ENCODE results near the gene TNFRSF14.

Gene TNFRSF14

GRCh38 chr1:2523191-2523890 lies 32.8 kb upstream of the TNFRSF14 start:
- ChIA-PET CTCF (no interaction called here), POLR2A (interaction anchor here (8.5 kb wide), 1 partner anchor 22 kb away, joined by 74 read pairs; no protein-coding TSS in a partner anchor)
- no peak for TF ChIP-seq CTBP1 (IDR thresholded peaks at IDR 0.05; ENCODE audit: borderline replicate concordance)
- TF ChIP-seq HDGF (IDR thresholded peaks at IDR 0.05; ENCODE audit: borderline replicate concordance) = no peak
- no peak for TF ChIP-seq ELF4 (IDR thresholded peaks at IDR 0.05)
- TF ChIP-seq BHLHE40 (IDR thresholded peaks at IDR 0.05; ENCODE audit: borderline replicate concordance) = no peak
- no peak for TF ChIP-seq PKNOX1 (IDR thresholded peaks at IDR 0.05)
- no peak for TF ChIP-seq ARNT (IDR thresholded peaks at IDR 0.05)
- TF ChIP-seq ZNF384 (IDR thresholded peaks at IDR 0.05) = no peak
- no peak for TF ChIP-seq L3MBTL2 (conservative IDR thresholded peaks at IDR 0.05)
- no peak for DNase-seq (ENCODE audit: extremely low spot score)

- TF ChIP-seq FOXA1 (IDR thresholded peaks at IDR 0.05) (no peak), FOXK2 (IDR thresholded peaks at IDR 0.05) (no peak), FOXM1 (IDR thresholded peaks at IDR 0.05; ENCODE audit: borderline replicate concordance) (no peak), BHLHE40 (IDR thresholded peaks at IDR 0.05; ENCODE audit: borderline replicate concordance) (no peak), L3MBTL2 (conservative IDR thresholded peaks at IDR 0.05) (no peak), PKNOX1 (IDR thresholded peaks at IDR 0.05) (no peak), HDGF (IDR thresholded peaks at IDR 0.05; ENCODE audit: borderline replicate concordance) (no peak), NFRKB (IDR thresholded peaks at IDR 0.05) (no peak)
- ChIA-PET POLR2A (interaction anchor here (8.5 kb wide), 1 partner anchor 22 kb away, joined by 74 read pairs; no protein-coding TSS in a partner anchor), CTCF (no interaction called here)
- DNase-seq (ENCODE audit: extremely low spot score) = no peak
Observed at GRCh38 chr1:2523891-2524609, 32.1 kb upstream of the TNFRSF14 start.

DNA sequence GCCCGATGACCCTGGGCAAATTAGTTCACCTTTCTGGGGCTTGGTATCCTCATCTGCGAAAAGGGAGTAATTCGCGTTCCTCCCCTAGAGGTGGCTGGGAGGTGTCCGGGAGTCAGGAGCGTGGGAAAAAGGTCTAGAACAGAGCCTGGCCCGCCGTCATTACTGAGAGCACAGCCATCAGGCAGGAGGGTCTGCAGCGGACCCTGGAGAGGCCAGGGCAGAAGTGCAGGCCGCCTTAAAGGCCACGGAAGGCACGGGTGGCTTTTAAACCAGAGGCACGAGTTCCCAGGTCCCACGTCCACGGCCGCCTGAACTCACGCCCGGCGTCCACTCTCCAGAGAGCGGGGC lies 30.6 kb upstream of the TNFRSF14 start:
- no peak for DNase-seq (ENCODE audit: extremely low spot score)
- ChIA-PET POLR2A (interaction anchor here (1.0 to 8.5 kb wide), 9 partner anchors 8 to 79 kb away, joined by 3 to 74 read pairs (median 5); no protein-coding TSS in a partner anchor), CTCF (no interaction called here)
- TF ChIP-seq L3MBTL2 (conservative IDR thresholded peaks at IDR 0.05) (no peak), CTBP1 (IDR thresholded peaks at IDR 0.05; ENCODE audit: borderline replicate concordance) (no peak), NFRKB (IDR thresholded peaks at IDR 0.05) (no peak), ARNT (IDR thresholded peaks at IDR 0.05) (no peak), FOXM1 (IDR thresholded peaks at IDR 0.05; ENCODE audit: borderline replicate concordance) (no peak), SUZ12 (IDR thresholded peaks at IDR 0.05) (no peak), ZNF384 (IDR thresholded peaks at IDR 0.05) (no peak), SP1 (IDR thresholded peaks at IDR 0.05) (no peak)

DNA sequence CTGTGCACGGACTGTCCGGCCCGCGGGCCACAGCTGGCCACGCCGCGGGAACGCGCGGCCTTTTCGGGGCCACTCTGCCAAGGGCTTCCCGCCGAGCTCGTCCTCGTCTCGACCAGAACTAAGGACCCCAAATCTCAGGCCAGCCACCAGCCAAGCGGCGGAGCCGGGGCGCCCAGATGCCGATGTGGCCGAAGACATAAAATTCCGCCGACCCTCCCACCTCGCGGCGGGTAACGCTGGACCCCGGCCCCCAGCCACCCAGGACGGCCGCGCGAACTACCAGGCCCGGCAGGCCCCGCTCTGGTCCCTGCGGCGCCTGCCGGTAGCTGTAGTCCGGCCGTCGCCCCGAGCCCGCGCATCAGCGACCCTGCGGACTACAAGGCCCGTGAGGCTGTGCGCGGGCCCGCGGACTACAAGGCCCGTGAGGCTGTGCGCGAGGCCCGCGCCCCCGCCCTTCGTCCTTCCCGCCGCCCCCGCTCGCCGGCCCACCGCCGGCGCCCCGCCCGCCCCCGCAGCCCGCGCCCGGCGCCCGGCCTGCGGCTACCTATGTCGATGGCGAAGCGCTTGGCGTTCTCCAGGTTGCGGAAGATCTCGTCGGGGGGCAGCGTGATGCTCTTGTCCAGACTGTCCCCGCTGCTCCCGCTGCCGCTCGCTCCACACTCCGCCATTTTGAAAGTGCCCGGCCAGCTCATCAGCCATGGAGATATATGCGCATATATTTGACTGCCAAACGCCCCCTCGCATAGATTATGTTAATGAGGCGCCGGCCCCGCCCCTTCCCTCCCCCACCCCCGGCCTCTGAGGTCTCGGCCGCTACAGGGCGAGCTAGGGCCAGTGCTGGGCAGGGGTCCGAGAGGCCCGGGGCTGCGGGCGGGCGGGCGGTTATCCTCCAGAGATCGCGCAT lies 30.0 kb upstream of the TNFRSF14 start, which contains the start of gene PANK4:
Gene PANK4 (minus strand): TSS at position 677 of the 904 bp plus-strand sequence. CDS start 9 bp downstream, at position 668.
- ChIA-PET POLR2A (interaction anchor here (0.5 to 8.5 kb wide), 15 partner anchors 9 to 113 kb away, joined by 3 to 74 read pairs (median 4); partner anchors contain the start of gene PEX10), CTCF (no interaction called here)
- TF ChIP-seq L3MBTL2 (conservative IDR thresholded peaks at IDR 0.05) (peak; percentile 54), LEF1 (IDR thresholded peaks at IDR 0.05; ENCODE audit: borderline replicate concordance) (no peak)
- DNase-seq (ENCODE audit: extremely low spot score) = peak; percentile 91

DNA sequence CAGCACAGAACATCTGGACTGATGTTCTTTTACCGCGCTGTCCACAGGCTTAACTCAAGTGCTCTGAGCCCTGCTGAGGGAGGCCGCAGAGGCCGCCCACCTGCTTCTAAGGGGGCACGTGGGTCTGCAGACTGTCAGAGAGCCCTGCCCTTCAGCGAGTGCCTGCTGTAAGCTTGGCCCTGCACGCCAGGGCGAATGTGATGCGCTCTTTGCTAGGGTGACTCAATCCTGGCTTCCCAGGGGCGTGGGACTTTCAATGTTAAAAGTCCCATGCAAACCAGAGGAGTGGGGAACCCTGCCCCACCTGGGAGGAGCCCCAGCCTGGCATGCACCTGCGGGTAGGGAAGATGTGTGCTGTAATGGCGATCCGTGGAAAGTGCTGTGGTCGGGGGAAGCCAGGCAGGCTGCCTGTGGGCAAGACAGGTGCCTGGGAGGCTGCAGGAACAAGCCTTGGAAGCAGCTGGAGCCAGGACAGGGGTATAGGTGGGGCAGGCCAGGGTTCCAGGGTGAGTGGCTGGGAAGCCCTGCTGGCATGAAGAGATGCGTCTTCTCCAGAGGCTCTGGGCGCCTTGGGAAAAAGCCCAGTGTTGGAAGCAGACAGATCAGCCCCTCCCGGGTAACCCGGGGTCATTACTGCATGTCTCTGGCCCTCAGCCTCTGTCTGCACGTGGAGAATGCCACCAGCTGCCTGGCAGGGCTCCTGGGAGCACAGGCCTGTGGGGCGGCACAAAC lies 29.2 kb upstream of the TNFRSF14 start:
- POLR2A ChIA-PET = interaction anchor here (0.5 to 8.5 kb wide), 12 partner anchors 10 to 114 kb away, joined by 3 to 74 read pairs (median 4); partner anchors contain the start of gene PEX10
- DNase-seq (ENCODE audit: extremely low spot score) = no peak
- CTCF ChIA-PET = no interaction called here
- no peak for TF ChIP-seq FOXK2 (IDR thresholded peaks at IDR 0.05)
- no peak for TF ChIP-seq PKNOX1 (IDR thresholded peaks at IDR 0.05)
- no peak for TF ChIP-seq ZNF384 (IDR thresholded peaks at IDR 0.05)
- TF ChIP-seq NFRKB (IDR thresholded peaks at IDR 0.05) = no peak
- no peak for TF ChIP-seq TARDBP (IDR thresholded peaks at IDR 0.05)
- TF ChIP-seq SP1 (IDR thresholded peaks at IDR 0.05) = no peak
- TF ChIP-seq CTBP1 (IDR thresholded peaks at IDR 0.05; ENCODE audit: borderline replicate concordance) = no peak
- TF ChIP-seq HDGF (IDR thresholded peaks at IDR 0.05; ENCODE audit: borderline replicate concordance) = no peak
- no peak for TF ChIP-seq FOXM1 (IDR thresholded peaks at IDR 0.05; ENCODE audit: borderline replicate concordance)
- no peak for TF ChIP-seq LEF1 (IDR thresholded peaks at IDR 0.05; ENCODE audit: borderline replicate concordance)
- TF ChIP-seq ELF4 (IDR thresholded peaks at IDR 0.05) = no peak
- no peak for TF ChIP-seq ARNT (IDR thresholded peaks at IDR 0.05)
- no peak for TF ChIP-seq SUZ12 (IDR thresholded peaks at IDR 0.05)
- no peak for TF ChIP-seq FOXA1 (IDR thresholded peaks at IDR 0.05)
- no peak for TF ChIP-seq BHLHE40 (IDR thresholded peaks at IDR 0.05; ENCODE audit: borderline replicate concordance)
- TF ChIP-seq L3MBTL2 (conservative IDR thresholded peaks at IDR 0.05) = no peak
